NB4 (cell line): ENCODE data around the gene LAMC2.

Experiments used
- DNase-seq: peaks from one replicate; pipeline ENCODE4 v3.0.0; 2010; ENCODE audit warnings: low read depth
- H3K4me3 ChIP-seq: one replicate; pipeline ENCODE4 v1.5.1; 2011; ENCODE audit warnings: mild to moderate bottlenecking, low read depth, low read length, moderate library complexity
- CTCF ChIP-seq: IDR thresholded peaks from one replicate; pipeline ENCODE4 v1.5.1; 2012; ENCODE audit warnings: low read depth, low read length
- MAX ChIP-seq: IDR thresholded peaks from 2 replicates; pipeline ENCODE4 v1.6.1; 2011; ENCODE audit warnings: low read depth, low read length
- MYC ChIP-seq: IDR thresholded peaks from 2 replicates; pipeline ENCODE4 v1.6.1; 2011; ENCODE audit warnings: low read depth, low read length
- POLR2A ChIP-seq: IDR thresholded peaks from 2 replicates; pipeline ENCODE4 v1.6.1; 2011; ENCODE audit warnings: mild to moderate bottlenecking; ENCODE audit not compliant: insufficient read length; ENCODE audit errors: extremely low read depth

Gene LAMC2

GRCh38 chr1:183289051-183289496 is 103.0 kb downstream of the LAMC2 start:
- H3K4me3 ChIP-seq, result no peak overlapping the region
- DNase-seq, result no peak
- no peak for TF ChIP-seq MYC
- TF ChIP-seq CTCF, result no peak
- no peak for TF ChIP-seq MAX
- TF ChIP-seq POLR2A, result no peak

- H3K4me3 ChIP-seq, result no peak overlapping the region
- DNase-seq, result no peak
- TF ChIP-seq MYC (no peak), POLR2A (no peak), MAX (no peak), CTCF (no peak)
Measured at GRCh38 chr1:183290628-183291027, 104.6 kb downstream of the LAMC2 start.

GRCh38 chr1:183291216-183291762 is 105.2 kb downstream of the LAMC2 start:
- no peak overlapping the region for H3K4me3 ChIP-seq
- DNase-seq, result no peak
- TF ChIP-seq CTCF, result no peak
- TF ChIP-seq POLR2A, result no peak
- TF ChIP-seq MAX, result no peak
- no peak for TF ChIP-seq MYC

GRCh38 chr1:183291802-183292514 is 105.9 kb downstream of the LAMC2 start:
- no peak overlapping the region for H3K4me3 ChIP-seq
- no peak for DNase-seq
- no peak for TF ChIP-seq CTCF
- no peak for TF ChIP-seq MAX
- no peak for TF ChIP-seq POLR2A
- TF ChIP-seq MYC, result no peak

GRCh38 chr1:183293241-183293640 is 107.2 kb downstream of the LAMC2 start:
- no peak overlapping the region for H3K4me3 ChIP-seq
- TF ChIP-seq MYC (no peak), POLR2A (no peak), CTCF (no peak), MAX (no peak)
- DNase-seq, result no peak

GRCh38 chr1:183293876-183294275 is 107.8 kb downstream of the LAMC2 start:
- DNase-seq, result no peak
- TF ChIP-seq MYC, result no peak
- no peak for TF ChIP-seq POLR2A
- no peak for TF ChIP-seq MAX
- no peak for TF ChIP-seq CTCF
- H3K4me3 ChIP-seq, result no peak overlapping the region
